Chondrocyte (in vitro differentiated cells): ENCODE results near the gene FERMT3. TPM values are rescaled to one million over a fixed set of nuclear protein-coding genes. Genes with fewer than 3 reads are reported as not detected.

Experiments
- DNase-seq: peaks from one replicate; pipeline ENCODE4 v3.0.0; 2021; ENCODE audit warnings: mixed read lengths, low spot score
- H3K27ac Mint-ChIP-seq: one replicate; pipeline ENCODE4 v1.8.0; 2021; ENCODE audit warnings: mild to moderate bottlenecking, moderate library complexity, mixed read lengths; ENCODE audit not compliant: unreplicated experiment
- H3K27me3 Mint-ChIP-seq: 2 replicates; pipeline ENCODE4 v1.8.0; 2021; ENCODE audit warnings: low read depth, mixed read lengths
- H3K36me3 Mint-ChIP-seq: 2 replicates; pipeline ENCODE4 v1.8.0; 2021; ENCODE audit warnings: low read depth, mixed read lengths
- H3K4me1 Mint-ChIP-seq: 2 replicates; pipeline ENCODE4 v1.8.0; 2021; ENCODE audit warnings: low read depth, mild to moderate bottlenecking, mixed read lengths
- H3K4me3 Mint-ChIP-seq: one replicate; pipeline ENCODE4 v1.8.0; 2021; ENCODE audit warnings: mild to moderate bottlenecking, moderate library complexity, mixed read lengths; ENCODE audit not compliant: unreplicated experiment
- H3K9me3 Mint-ChIP-seq: 2 replicates; pipeline ENCODE4 v1.8.0; 2021; ENCODE audit warnings: low read depth, mixed read lengths
- CTCF ChIP-seq: fragments of 200-600 bp; sonication (generic); IDR thresholded peaks from 2 replicates; pipeline ENCODE4 v1.5.0; 2021; ENCODE audit warnings: antibody characterized with exemption, mild to moderate bottlenecking, moderate library complexity
- total RNA-seq: library from RNA; stranded (reverse); gene quantifications from 3 replicates; pipeline ENCODE4 v1.2.1, GENCODE V29; 2021

The FERMT3 gene
- total RNA-seq, 1 donor from 2014 or later, result 1.5 TPM

DNA sequence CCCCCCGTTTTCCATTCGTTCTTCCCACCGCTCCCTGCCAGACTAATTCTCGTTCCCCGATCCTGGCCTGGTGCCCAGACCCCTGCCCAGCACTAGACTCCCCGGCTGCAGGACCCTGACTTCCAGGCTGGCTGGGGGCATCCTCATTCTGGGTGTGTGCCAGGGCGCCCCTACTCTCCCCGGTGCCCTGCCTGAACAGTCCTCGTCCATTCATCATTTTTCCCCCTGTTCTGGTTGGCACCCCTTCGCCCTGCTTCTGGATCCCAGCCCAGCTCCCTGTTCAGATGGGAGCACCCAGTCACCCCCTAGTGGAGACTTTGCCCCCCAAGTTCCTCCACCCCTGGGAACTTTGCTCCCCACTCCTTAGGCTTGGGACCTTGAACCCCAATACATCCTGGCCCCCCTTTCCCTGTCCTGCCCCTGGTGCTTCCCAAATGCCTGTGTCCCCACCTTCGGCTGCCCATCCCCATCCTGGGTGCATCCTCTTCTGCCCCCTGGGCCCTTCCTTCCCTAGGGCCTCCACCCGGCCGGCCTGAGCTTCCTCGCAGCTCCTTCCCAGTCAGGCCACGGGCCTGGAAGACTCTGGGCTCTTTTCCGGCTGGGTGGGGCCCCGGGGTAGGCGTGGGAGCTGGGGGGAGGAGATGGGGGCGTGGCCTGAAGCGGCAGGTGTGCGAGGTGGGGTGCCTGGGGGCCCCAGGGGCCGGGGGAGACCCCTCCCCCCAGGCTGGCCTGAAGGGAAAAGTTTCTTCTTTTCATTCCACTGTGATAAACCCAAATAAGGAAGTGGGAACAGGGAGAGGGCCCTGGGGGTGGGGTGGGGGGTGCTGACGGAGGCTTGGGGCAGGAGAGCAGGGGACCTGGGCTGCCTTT lies 45.7 kb downstream of the FERMT3 start:
- no peaks in the 10 kb centered on the region for H3K9me3 Mint-ChIP-seq
- H3K4me3 Mint-ChIP-seq, result peak overlapping the region; percentile 91
- H3K36me3 Mint-ChIP-seq, result peaks cover 4% of the 10 kb centered on the region
- peak; percentile 51 for TF ChIP-seq CTCF
- peak overlapping the region; percentile 75 for H3K27ac Mint-ChIP-seq
- H3K4me1 Mint-ChIP-seq, result peaks cover 30% of the 10 kb centered on the region
- no peak for DNase-seq
- no peaks in the 10 kb centered on the region for H3K27me3 Mint-ChIP-seq

GRCh38 chr11:64253043-64253442 lies 46.5 kb downstream of the FERMT3 start:
- Mint-ChIP-seq H3K36me3 (peaks cover 9% of the 10 kb centered on the region), H3K27ac (peak overlapping the region; percentile 78), H3K9me3 (no peaks in the 10 kb centered on the region), H3K27me3 (no peaks in the 10 kb centered on the region), H3K4me1 (peaks cover 25% of the 10 kb centered on the region), H3K4me3 (peak overlapping the region; percentile 91)
- no peak for TF ChIP-seq CTCF
- DNase-seq, result no peak

DNA sequence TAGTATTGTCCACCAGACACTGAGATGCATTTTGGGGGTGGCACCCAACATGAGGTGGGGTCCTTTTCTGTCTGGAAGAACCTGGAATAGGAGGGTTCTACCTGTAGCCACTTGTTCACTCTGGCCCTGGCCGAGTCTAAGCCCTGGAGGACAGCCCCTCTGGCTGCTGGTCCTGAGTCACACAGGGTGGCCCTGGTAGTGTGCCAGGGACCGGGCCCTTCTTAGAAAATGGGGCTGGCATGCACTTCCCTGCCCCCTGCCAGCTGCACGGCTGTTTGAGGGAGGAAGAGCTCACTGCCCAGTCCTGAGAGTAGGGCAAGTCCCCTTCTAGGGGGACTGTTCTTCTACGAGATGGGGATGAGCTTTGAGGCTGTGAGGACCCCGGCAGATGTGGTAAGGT lies 47.0 kb downstream of the FERMT3 start:
- Mint-ChIP-seq H3K27me3 (no peaks in the 10 kb centered on the region), H3K4me1 (peaks cover 23% of the 10 kb centered on the region), H3K36me3 (peaks cover 12% of the 10 kb centered on the region), H3K27ac (peak overlapping the region; percentile 78), H3K9me3 (no peaks in the 10 kb centered on the region), H3K4me3 (peak overlapping the region; percentile 91)
- DNase-seq, result no peak
- no peak for TF ChIP-seq CTCF

- no peak for DNase-seq
- Mint-ChIP-seq H3K4me1 (peaks cover 23% of the 10 kb centered on the region), H3K36me3 (peaks cover 13% of the 10 kb centered on the region), H3K27me3 (no peaks in the 10 kb centered on the region), H3K4me3 (no peak overlapping the region), H3K27ac (no peak overlapping the region), H3K9me3 (no peaks in the 10 kb centered on the region)
- TF ChIP-seq CTCF, result no peak
Measured at GRCh38 chr11:64254326-64254725, 47.8 kb downstream of the FERMT3 start.

- Mint-ChIP-seq H3K27me3 (no peaks in the 10 kb centered on the region), H3K36me3 (peaks cover 23% of the 10 kb centered on the region), H3K4me1 (peaks cover 23% of the 10 kb centered on the region), H3K27ac (no peak overlapping the region), H3K4me3 (no peak overlapping the region), H3K9me3 (no peaks in the 10 kb centered on the region)
- no peak for TF ChIP-seq CTCF
- DNase-seq, result no peak
Measured at GRCh38 chr11:64255135-64256128, 48.9 kb downstream of the FERMT3 start.
